ENCODE results near the gene SMAD2. TPM values are rescaled to one million over a fixed set of nuclear protein-coding genes. Genes with fewer than 3 reads are reported as not detected.

The SMAD2 gene
- total and polyA plus RNA-seq, 2 of the 8 experiments (the other 6 are each of a cell fraction or from before 2014, with no cell fraction given): 28.4 to 124 TPM

DNA sequence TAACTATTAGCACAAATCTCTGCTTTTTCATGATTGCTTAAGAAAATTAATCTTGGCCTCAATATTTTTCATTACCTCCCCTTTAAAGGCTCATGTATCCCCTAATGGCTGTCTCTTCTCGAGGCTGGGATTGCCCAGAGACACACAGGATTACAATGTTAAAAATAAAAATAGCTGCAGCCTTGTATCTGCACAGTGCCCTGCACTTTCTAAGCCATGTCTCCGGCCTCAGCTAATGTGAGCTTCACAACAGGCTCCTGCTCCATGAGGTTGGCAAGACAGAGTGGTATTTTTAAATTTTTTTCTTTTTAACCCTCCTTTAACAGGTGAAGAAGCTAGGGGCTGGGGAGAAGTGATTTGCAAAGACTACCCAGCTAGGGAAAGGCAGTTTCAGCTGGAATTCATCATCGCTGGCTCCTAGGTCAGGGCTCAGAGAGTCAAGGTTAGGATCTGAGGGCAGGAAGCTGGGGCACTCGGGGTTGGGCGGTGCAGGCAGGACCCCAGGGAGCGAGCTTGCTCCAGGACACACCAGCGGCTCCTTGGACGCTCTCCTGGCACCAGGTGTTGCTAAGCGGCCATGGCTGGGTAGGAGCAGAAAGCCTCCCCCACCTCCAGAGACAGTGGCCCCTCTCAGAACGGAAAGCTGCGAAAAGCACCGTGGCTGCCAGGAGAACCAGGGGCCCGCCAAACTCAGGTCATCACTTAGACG is 135.6 kb downstream of the SMAD2 start (continued):
- TF ChIP-seq HDAC2 (IDR thresholded peaks at IDR 0.05; ENCODE audit: borderline replicate concordance in 1 of 2, low read depth in 2 of 2, low read length in 2 of 2) (no peak), TCF12 (IDR thresholded peaks at IDR 0.05; ENCODE audit: low read depth, low read length) (no peak), YY1 (IDR thresholded peaks at IDR 0.05; ENCODE audit: low read depth, low read length) (no peak), JUND (IDR thresholded peaks at IDR 0.05; ENCODE audit: low read length) (no peak)
